PFSK-1 (cell line): ENCODE results near the gene CHSY3.

Experiments used
- FOXP2 ChIP-seq: optimal IDR thresholded peaks from 2 replicates; pipeline ENCODE3; 2011; ENCODE audit warnings: borderline replicate concordance, control low read depth, inconsistent platforms; ENCODE audit not compliant: insufficient read depth; ENCODE audit errors: extremely low read length, extremely low read depth
- POLR2AphosphoS5 ChIP-seq: IDR thresholded peaks from 2 replicates; pipeline ENCODE4 v1.6.1; 2012; ENCODE audit warnings: low read depth, mild to moderate bottlenecking, control low read depth, low read length, moderate library complexity
- REST ChIP-seq, 2 experiments: IDR thresholded peaks; 2 replicates each; pipeline versions ENCODE4 v1.6.1 to v1.8.0; 2011 to 2012; ENCODE audit warnings: low read depth in 2 of 2, low read length in 2 of 2, control low read depth in 1 of 2, inconsistent platforms in 1 of 2, mild to moderate bottlenecking in 1 of 2, moderate library complexity in 1 of 2; ENCODE audit not compliant: insufficient read depth in 1 of 2
- SIN3A ChIP-seq: IDR thresholded peaks from 2 replicates; pipeline ENCODE4 v1.6.1; 2012; ENCODE audit warnings: mild to moderate bottlenecking, low read length, moderate library complexity, borderline replicate concordance; ENCODE audit not compliant: insufficient read depth
- TAF1 ChIP-seq: IDR thresholded peaks from 2 replicates; pipeline ENCODE4 v1.6.1; 2012; ENCODE audit warnings: low read length, control low read depth, borderline replicate concordance; ENCODE audit not compliant: insufficient read depth

CHSY3 gene

DNA sequence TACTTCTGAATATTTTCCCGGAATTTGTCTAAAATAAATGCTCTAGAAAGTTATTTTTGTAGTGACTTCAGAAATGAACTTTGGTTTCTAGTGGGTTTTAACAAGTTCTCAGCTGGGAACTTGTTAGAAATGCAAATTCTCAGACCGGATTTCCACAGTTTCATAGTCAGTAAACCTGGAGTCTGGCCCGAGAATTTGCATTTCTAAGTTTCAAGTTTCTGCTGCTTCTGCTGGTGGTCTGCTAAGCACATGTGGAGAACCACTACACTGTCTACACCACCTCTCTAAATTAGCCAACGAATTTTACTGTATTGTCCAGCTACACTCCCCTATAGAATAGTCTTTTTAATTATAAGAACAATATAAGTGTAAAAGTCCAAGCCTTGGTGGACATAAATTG lies 208.0 kb downstream of the CHSY3 start:
- TF ChIP-seq POLR2AphosphoS5 (no peak), REST (IDR thresholded peaks at IDR 0.05; ENCODE audit: insufficient read depth in 1 of 2, low read depth in 2 of 2, low read length in 2 of 2) (no peak), TAF1 (no peak), FOXP2 (no peak), SIN3A (no peak)

DNA sequence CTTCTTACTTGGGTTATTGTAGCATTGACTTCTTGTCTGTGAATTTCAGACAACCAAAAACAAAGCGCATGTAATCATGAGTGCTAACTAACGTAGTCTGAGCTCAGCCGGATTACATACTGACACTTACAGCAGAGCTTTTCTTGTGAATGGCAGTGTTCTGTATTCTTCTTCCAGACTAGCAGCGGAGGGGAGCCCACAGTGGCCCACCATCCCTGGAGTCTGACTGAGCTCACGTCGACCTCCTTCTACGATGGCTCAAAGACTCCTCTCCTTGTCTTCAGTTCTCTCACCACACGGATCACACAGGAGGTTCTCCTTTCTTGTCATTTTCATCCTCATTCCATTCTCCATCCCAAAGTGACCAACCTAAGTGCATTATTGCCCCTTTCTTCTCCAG lies 211.4 kb downstream of the CHSY3 start:
- TF ChIP-seq POLR2AphosphoS5 (no peak), TAF1 (no peak), SIN3A (no peak), FOXP2 (no peak), REST (IDR thresholded peaks at IDR 0.05; ENCODE audit: insufficient read depth in 1 of 2, low read depth in 2 of 2, low read length in 2 of 2) (no peak)

DNA sequence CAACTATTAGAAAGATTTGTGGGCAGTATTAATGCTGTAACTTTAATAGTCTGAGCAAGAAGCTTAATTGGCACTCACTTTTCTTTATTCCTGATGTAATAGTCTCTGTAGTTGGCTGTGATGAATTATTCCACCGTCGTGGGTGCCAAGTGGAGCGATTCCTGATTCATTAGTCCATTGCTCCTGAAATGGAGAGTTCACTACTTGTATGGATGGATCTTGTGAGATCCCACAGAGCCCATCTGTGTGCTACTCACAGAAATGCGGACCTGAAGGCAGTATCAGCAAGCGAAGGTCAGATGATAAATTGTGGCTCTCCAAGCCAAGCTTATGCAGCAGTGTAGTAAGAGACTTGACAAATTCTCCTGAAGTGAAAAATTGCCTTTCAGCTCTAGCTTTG lies 212.2 kb downstream of the CHSY3 start:
- TF ChIP-seq TAF1 = no peak

DNA sequence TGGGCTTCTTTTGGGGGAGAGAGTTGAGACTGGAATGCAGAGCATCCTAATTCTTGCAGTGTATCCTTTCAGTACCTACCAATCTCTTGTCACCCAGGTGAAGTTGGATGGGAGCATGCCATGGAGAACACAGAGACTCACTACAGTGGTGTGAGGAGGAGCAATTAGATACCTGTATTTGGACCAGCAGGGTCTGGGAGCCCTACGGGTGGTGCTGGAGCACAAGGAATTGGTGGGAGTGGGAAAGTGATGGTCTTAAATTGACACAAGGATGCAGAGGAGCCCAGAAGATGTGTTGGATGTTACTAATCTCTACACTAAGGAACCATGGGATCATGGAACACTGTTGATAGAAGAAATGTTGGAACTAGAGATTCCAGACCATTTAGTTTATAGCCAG lies 212.7 kb downstream of the CHSY3 start:
- TF ChIP-seq TAF1 = no peak
- TF ChIP-seq SIN3A = no peak
- no peak for TF ChIP-seq POLR2AphosphoS5
- no peak for TF ChIP-seq REST (IDR thresholded peaks at IDR 0.05; ENCODE audit: insufficient read depth in 1 of 2, low read depth in 2 of 2, low read length in 2 of 2)
- TF ChIP-seq FOXP2 = no peak

DNA sequence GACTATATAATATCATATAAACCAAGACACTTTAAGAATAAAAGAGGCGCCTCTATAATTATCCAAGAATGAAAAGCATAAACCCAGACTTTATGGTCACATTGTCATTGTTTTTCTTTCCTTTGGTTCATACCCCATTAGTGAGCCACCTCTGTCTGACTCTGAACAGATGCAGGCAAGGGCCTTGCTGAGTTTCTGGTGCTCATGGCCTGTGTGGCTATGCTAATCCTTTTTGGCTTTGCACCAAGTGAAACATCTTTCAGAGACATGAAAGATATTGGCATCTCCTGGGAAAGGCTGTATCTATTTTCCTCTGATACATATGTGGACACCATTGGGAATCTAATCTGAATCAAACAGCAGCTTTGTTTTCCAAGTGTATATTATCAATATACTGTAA lies 222.5 kb downstream of the CHSY3 start:
- no peak for TF ChIP-seq POLR2AphosphoS5
- no peak for TF ChIP-seq FOXP2
- no peak for TF ChIP-seq SIN3A
- TF ChIP-seq TAF1 = no peak
- TF ChIP-seq REST (IDR thresholded peaks at IDR 0.05; ENCODE audit: insufficient read depth in 1 of 2, low read depth in 2 of 2, low read length in 2 of 2) = no peak
